ENCODE results near the gene NUDT22.

DNA sequence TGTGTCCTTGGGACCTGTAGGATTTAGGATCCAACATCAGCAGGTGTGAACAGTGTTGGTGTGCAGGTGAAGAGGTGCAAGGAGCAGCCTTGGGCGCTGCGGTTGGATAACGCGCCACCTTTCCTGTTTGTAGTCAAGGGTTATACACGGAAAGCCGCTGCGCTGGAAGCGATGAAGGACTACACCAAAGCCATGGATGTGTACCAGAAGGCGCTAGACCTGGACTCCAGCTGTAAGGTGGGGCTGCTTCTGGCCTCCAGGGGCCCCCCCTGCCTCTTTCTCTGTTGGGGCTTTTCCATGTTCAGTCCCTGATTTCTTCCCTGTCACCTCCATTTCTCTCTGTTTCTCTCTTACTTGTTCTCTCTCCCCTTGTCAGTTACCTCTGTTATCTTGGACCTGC, 23.1 kb upstream of the NUDT22 start:
- TF ChIP-seq, protein P1, sequence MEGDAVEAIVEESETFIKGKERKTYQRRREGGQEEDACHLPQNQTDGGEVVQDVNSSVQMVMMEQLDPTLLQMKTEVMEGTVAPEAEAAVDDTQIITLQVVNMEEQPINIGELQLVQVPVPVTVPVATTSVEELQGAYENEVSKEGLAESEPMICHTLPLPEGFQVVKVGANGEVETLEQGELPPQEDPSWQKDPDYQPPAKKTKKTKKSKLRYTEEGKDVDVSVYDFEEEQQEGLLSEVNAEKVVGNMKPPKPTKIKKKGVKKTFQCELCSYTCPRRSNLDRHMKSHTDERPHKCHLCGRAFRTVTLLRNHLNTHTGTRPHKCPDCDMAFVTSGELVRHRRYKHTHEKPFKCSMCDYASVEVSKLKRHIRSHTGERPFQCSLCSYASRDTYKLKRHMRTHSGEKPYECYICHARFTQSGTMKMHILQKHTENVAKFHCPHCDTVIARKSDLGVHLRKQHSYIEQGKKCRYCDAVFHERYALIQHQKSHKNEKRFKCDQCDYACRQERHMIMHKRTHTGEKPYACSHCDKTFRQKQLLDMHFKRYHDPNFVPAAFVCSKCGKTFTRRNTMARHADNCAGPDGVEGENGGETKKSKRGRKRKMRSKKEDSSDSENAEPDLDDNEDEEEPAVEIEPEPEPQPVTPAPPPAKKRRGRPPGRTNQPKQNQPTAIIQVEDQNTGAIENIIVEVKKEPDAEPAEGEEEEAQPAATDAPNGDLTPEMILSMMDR (IDR thresholded peaks at IDR 0.05; ENCODE audit: low read depth, low read length): no peak
- no peak for TF ChIP-seq EZH2phosphoT487 (IDR thresholded peaks at IDR 0.05; ENCODE audit: low read depth)

Measured in OCI-LY3 (cell line).